A673 (cell line): ENCODE data around the gene GDE1. TPM values are rescaled to one million over a fixed set of nuclear protein-coding genes. Genes with fewer than 3 reads are reported as not detected.

Experiments
- BruUV-seq: library from RNA; stranded (reverse); fragments of 400-500 nt; replicated peaks from 2 replicates; lab custom pipeline; 2021; lab: Mats Ljungman, UMichigan
- CTCF ChIA-PET: fragments of 300-600 bp; sonication (Branson Sonifier 250); formaldehyde crosslinking; loops from one replicate; lab custom pipeline; 2022; ENCODE audit warnings: antibody characterized with exemption; lab: Charles Lee
- POLR2A ChIA-PET: fragments of 300-600 bp; sonication (Branson Sonifier 250); formaldehyde crosslinking; loops from one replicate; lab custom pipeline; 2022; ENCODE audit warnings: antibody characterized with exemption; ENCODE audit not compliant: low non-redundant PET; lab: Charles Lee
- DNase-seq: peaks from one replicate; pipeline ENCODE4 v3.0.0-alpha.2; 2015; ENCODE audit warnings: low spot score
- H3K27ac ChIP-seq: fragments of 200-600 bp; sonication (generic); 2 replicates; pipeline ENCODE4 v1.5.1; 2016; ENCODE audit warnings: mixed run types, low read depth, mild to moderate bottlenecking, mixed read lengths, antibody characterized with exemption, low read length; ENCODE audit not compliant: poor library complexity, severe bottlenecking
- H3K27me3 ChIP-seq: fragments of 200-600 bp; sonication (generic); replicated peaks from 2 replicates; pipeline ENCODE4 v1.6.1; 2017; ENCODE audit warnings: mixed run types, low read depth, mild to moderate bottlenecking, mixed read lengths, antibody characterized with exemption, low read length; ENCODE audit not compliant: insufficient read depth, poor library complexity
- H3K36me3 ChIP-seq: fragments of 200-600 bp; sonication (generic); 2 replicates; pipeline ENCODE4 v1.6.1; 2016; ENCODE audit warnings: mixed run types, mild to moderate bottlenecking, mixed read lengths, antibody characterized with exemption, low read length; ENCODE audit not compliant: insufficient read depth, poor library complexity, severe bottlenecking
- H3K4me1 ChIP-seq: fragments of 200-600 bp; sonication (generic); 2 replicates; pipeline ENCODE4 v1.6.1; 2017; ENCODE audit warnings: mixed run types, mild to moderate bottlenecking, mixed read lengths, antibody characterized with exemption, low read length; ENCODE audit not compliant: insufficient read depth, poor library complexity, severe bottlenecking
- H3K4me3 ChIP-seq: fragments of 200-600 bp; sonication (generic); 2 replicates; pipeline ENCODE4 v1.5.1; 2016; ENCODE audit warnings: low read depth, mixed run types, mild to moderate bottlenecking, mixed read lengths, low read length; ENCODE audit not compliant: poor library complexity, severe bottlenecking
- H3K9me3 ChIP-seq: fragments of 200-600 bp; sonication (generic); 2 replicates; pipeline ENCODE4 v1.6.1; 2016; ENCODE audit warnings: mixed run types, low read depth, mild to moderate bottlenecking, mixed read lengths, antibody characterized with exemption, low read length; ENCODE audit not compliant: poor library complexity, severe bottlenecking
- EZH2 ChIP-seq: fragments of 200-600 bp; sonication (generic); IDR thresholded peaks from 2 replicates; pipeline ENCODE4 v1.6.1; 2017; ENCODE audit warnings: borderline replicate concordance, low read depth, mild to moderate bottlenecking, mixed read lengths, antibody characterized with exemption, low read length; ENCODE audit not compliant: poor library complexity, severe bottlenecking
- intact Hi-C: fragments of 100-400 bp; cut with micrococcal nuclease; formaldehyde crosslinking; loops from one replicate; pipeline ENCODE4 v1.10.0; 2022; ENCODE audit not compliant: unreplicated experiment
- total RNA-seq: library from RNA; stranded (reverse); gene quantifications from 2 replicates; pipeline ENCODE4 v1.2.3, GENCODE V29; 2021
- TF ChIP-seq, protein P1 (sequence below): fragments of 300-800, 200-600 bp; sonication (generic); conservative IDR thresholded peaks from 2 replicates; pipeline ENCODE4 v1.5.1; 2017; ENCODE audit warnings: low read depth, mild to moderate bottlenecking, antibody characterized with exemption, low read length, moderate library complexity, mixed read lengths

The GDE1 gene
- total RNA-seq, 1 experiment from 2014 or later, result 63.5 TPM

- H3K4me1 ChIP-seq, result no peaks in the 10 kb centered on the region
- no peak for DNase-seq
- intact Hi-C loops, result no loop called here
- H3K36me3 ChIP-seq, result peaks cover 8% of the 10 kb centered on the region
- TF ChIP-seq, protein P1, sequence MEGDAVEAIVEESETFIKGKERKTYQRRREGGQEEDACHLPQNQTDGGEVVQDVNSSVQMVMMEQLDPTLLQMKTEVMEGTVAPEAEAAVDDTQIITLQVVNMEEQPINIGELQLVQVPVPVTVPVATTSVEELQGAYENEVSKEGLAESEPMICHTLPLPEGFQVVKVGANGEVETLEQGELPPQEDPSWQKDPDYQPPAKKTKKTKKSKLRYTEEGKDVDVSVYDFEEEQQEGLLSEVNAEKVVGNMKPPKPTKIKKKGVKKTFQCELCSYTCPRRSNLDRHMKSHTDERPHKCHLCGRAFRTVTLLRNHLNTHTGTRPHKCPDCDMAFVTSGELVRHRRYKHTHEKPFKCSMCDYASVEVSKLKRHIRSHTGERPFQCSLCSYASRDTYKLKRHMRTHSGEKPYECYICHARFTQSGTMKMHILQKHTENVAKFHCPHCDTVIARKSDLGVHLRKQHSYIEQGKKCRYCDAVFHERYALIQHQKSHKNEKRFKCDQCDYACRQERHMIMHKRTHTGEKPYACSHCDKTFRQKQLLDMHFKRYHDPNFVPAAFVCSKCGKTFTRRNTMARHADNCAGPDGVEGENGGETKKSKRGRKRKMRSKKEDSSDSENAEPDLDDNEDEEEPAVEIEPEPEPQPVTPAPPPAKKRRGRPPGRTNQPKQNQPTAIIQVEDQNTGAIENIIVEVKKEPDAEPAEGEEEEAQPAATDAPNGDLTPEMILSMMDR, result no peak
- no peak for TF ChIP-seq EZH2
- no TSS peak for BruUV-seq
- ChIA-PET CTCF (no interaction called here), POLR2A (no interaction called here)
- H3K27ac ChIP-seq, result no peak overlapping the region
- H3K4me3 ChIP-seq, result no peak overlapping the region
- no peaks in the 10 kb centered on the region for H3K9me3 ChIP-seq
- no peaks in the 10 kb centered on the region for H3K27me3 ChIP-seq
These were observed 24.7 kb downstream of the GDE1 start for GRCh38 chr16:19497176-19497575.

- CTCF ChIA-PET, result no interaction called here
- TF ChIP-seq, protein P1, result no peak
- TF ChIP-seq EZH2, result no peak
- Histone ChIP-seq H3K4me1 (no peaks in the 10 kb centered on the region), H3K4me3 (no peak overlapping the region), H3K27ac (no peak overlapping the region), H3K27me3 (no peaks in the 10 kb centered on the region), H3K9me3 (no peaks in the 10 kb centered on the region), H3K36me3 (no peaks in the 10 kb centered on the region)
- POLR2A ChIA-PET, result interaction anchor here (0.6 kb wide), 1 partner anchor 381 kb away, joined by 3 read pairs; no protein-coding TSS in a partner anchor
- no TSS peak for BruUV-seq
- DNase-seq, result no peak
- intact Hi-C loops, result no loop called here
These were observed 31.3 kb downstream of the GDE1 start for GRCh38 chr16:19490619-19491018.

DNA sequence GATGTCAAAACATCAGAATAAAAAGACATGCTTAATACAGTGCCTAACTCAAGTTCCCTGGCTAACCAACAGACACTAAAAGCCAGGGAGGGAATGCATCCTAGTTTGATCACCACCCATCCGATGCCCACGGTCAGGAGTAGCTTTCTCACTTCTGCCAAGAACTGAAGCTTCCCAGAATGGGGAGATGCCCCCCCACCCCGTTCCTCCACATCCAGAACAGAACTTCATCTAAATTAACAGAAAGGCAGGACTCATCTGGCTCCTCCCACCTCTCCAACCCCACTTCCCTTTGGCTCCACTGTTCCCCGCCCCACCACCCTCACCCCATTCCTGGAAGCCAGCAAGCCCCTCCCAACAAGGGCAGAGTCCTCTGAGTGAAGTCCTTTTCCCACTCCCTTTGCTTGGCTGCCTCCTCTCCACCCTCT lies 33.7 kb downstream of the GDE1 start:
- CTCF ChIA-PET, result interaction anchor here (0.6 to 0.7 kb wide), 2 partner anchors 14 to 112 kb away, joined by 3 to 6 read pairs; no protein-coding TSS in a partner anchor
- no peaks in the 10 kb centered on the region for H3K4me1 ChIP-seq
- no peaks in the 10 kb centered on the region for H3K9me3 ChIP-seq
- POLR2A ChIA-PET, result no interaction called here
- intact Hi-C loops, result no loop called here
- no peak overlapping the region for H3K4me3 ChIP-seq
- no peaks in the 10 kb centered on the region for H3K27me3 ChIP-seq
- no peak for TF ChIP-seq EZH2
- TF ChIP-seq, protein P1, result no peak
- no peak for DNase-seq
- H3K36me3 ChIP-seq, result no peaks in the 10 kb centered on the region
- H3K27ac ChIP-seq, result no peak overlapping the region
- BruUV-seq, result no TSS peak
